HEK293 (cell line): ENCODE data around the gene RBFOX2.

ENCODE experiments used
- CTCF ChIA-PET: fragments of 350-600 bp; formaldehyde crosslinking; extraction: SDS; loops from one replicate; lab custom pipeline; 2021; ENCODE audit warnings: antibody characterized with exemption; lab: Yijun Ruan, JAX
- POLR2A ChIA-PET: fragments of 300-600 bp; formaldehyde crosslinking; extraction: SDS; loops from one replicate; lab custom pipeline; 2020; ENCODE audit warnings: antibody characterized with exemption, inconsistent platforms; lab: Yijun Ruan, JAX
- H3K27ac ChIP-seq: fragments of 200-500 bp; sonication (Bioruptor generic); 2 replicates; pipeline ENCODE4 v1.5.1; 2014; ENCODE audit warnings: low read depth, low read length, control low read depth, inconsistent platforms; ENCODE audit errors: extremely low read depth
- H3K36me3 ChIP-seq, 2 experiments: fragments of 200-500 bp in 1 of 2; sonication (Bioruptor generic) in 1 of 2; 1 replicate in 1 of 2; 2 replicates in 1 of 2; pipeline ENCODE4 v1.5.1; 2014 to 2017; ENCODE audit warnings: inconsistent platforms in 2 of 2, low read length in 2 of 2; ENCODE audit not compliant: control insufficient read depth in 2 of 2, insufficient read depth in 1 of 2
- H3K4me1 ChIP-seq: fragments of 200-500 bp; sonication (Bioruptor generic); 2 replicates; pipeline ENCODE4 v1.5.1; 2014; ENCODE audit warnings: mild to moderate bottlenecking, low read length, inconsistent platforms; ENCODE audit not compliant: control insufficient read depth, insufficient read depth
- H3K4me3 ChIP-seq: 2 replicates; pipeline ENCODE4 v1.5.1; 2011; ENCODE audit warnings: low read depth, mild to moderate bottlenecking, control low read depth, low read length, moderate library complexity
- H3K9me3 ChIP-seq: fragments of 200-500 bp; sonication (Bioruptor generic); 2 replicates; pipeline ENCODE4 v1.5.1; 2014; ENCODE audit warnings: low read depth, low read length, inconsistent platforms; ENCODE audit not compliant: control insufficient read depth, insufficient read depth
- GLI2 ChIP-seq: fragments of 450-650 bp; formaldehyde crosslinking; IDR thresholded peaks from 2 replicates; pipeline ENCODE4; 2017; ENCODE audit warnings: missing biosample characterization, missing genetic modification characterization, low read depth, borderline replicate concordance
- KLF7 ChIP-seq: fragments of 450-650 bp; formaldehyde crosslinking; IDR thresholded peaks from 2 replicates; pipeline ENCODE4 v1.5.1; 2016; ENCODE audit warnings: missing biosample characterization, missing genetic modification characterization, borderline replicate concordance
- KLF8 ChIP-seq: fragments of 450-650 bp; formaldehyde crosslinking; IDR thresholded peaks from 2 replicates; pipeline ENCODE4 v1.5.1; 2016; ENCODE audit warnings: missing biosample characterization, missing genetic modification characterization
- MYNN ChIP-seq: fragments of 450-650 bp; formaldehyde crosslinking; IDR thresholded peaks from 2 replicates; pipeline ENCODE4 v1.5.1; 2016; ENCODE audit warnings: missing biosample characterization, missing genetic modification characterization, borderline replicate concordance
- PRDM1 ChIP-seq: fragments of 450-650 bp; formaldehyde crosslinking; IDR thresholded peaks from 2 replicates; pipeline ENCODE4; 2016; ENCODE audit warnings: missing biosample characterization, missing genetic modification characterization
- ZBTB17 ChIP-seq: fragments of 450-650 bp; formaldehyde crosslinking; IDR thresholded peaks from 2 replicates; pipeline ENCODE4 v1.5.1; 2016; ENCODE audit warnings: missing biosample characterization, missing genetic modification characterization
- ZBTB49 ChIP-seq: fragments of 450-650 bp; formaldehyde crosslinking; IDR thresholded peaks from 2 replicates; pipeline ENCODE4 v1.5.1; 2016; ENCODE audit warnings: missing biosample characterization, missing genetic modification characterization, low read depth
- ZNF174 ChIP-seq: fragments of 450-650 bp; formaldehyde crosslinking; IDR thresholded peaks from 2 replicates; pipeline ENCODE4 v1.5.0; 2017; ENCODE audit warnings: missing biosample characterization, mild to moderate bottlenecking, missing genetic modification characterization
- ZNF175 ChIP-seq: fragments of 450-650 bp; formaldehyde crosslinking; IDR thresholded peaks from 2 replicates; pipeline ENCODE4 v1.5.1; 2016; ENCODE audit warnings: missing biosample characterization, missing genetic modification characterization
- ZNF248 ChIP-seq: fragments of 450-650 bp; formaldehyde crosslinking; IDR thresholded peaks from 2 replicates; pipeline ENCODE4 v1.5.1; 2017; ENCODE audit warnings: missing biosample characterization, missing genetic modification characterization
- ZNF274 ChIP-seq, 2 experiments: fragments of 200-500 bp in 1 of 2; fragments of 450-650 bp in 1 of 2; sonication (Bioruptor generic) in 1 of 2; formaldehyde crosslinking in 1 of 2; IDR thresholded peaks; 2 replicates each; pipeline versions ENCODE4 v1.5.1 to v1.6.1; 2014 to 2016; ENCODE audit warnings: borderline replicate concordance in 1 of 2, inconsistent platforms in 1 of 2, low read length in 1 of 2, missing biosample characterization in 1 of 2, missing genetic modification characterization in 1 of 2
- ZNF549 ChIP-seq: fragments of 450-650 bp; IDR thresholded peaks from 2 replicates; pipeline ENCODE4 v1.5.1; 2018; ENCODE audit warnings: missing biosample characterization, missing genetic modification characterization, mild to moderate bottlenecking, inconsistent platforms, moderate library complexity
- ZNF626 ChIP-seq: fragments of 450-650 bp; sonication (Bioruptor Pico); formaldehyde crosslinking; IDR thresholded peaks from 2 replicates; pipeline ENCODE4 v1.5.1; 2018; ENCODE audit warnings: missing biosample characterization, missing genetic modification characterization, inconsistent platforms
- ZNF707 ChIP-seq: fragments of 450-650 bp; formaldehyde crosslinking; IDR thresholded peaks from 2 replicates; pipeline ENCODE4 v1.5.1; 2016; ENCODE audit warnings: missing biosample characterization, missing genetic modification characterization
- ZSCAN5A ChIP-seq: fragments of 450-650 bp; formaldehyde crosslinking; IDR thresholded peaks from 2 replicates; pipeline ENCODE4 v1.5.1; 2016; ENCODE audit warnings: missing biosample characterization, missing genetic modification characterization
- ZXDB ChIP-seq: fragments of 450-650 bp; formaldehyde crosslinking; IDR thresholded peaks from 2 replicates; pipeline ENCODE4 v1.5.1; 2016; ENCODE audit warnings: missing biosample characterization, missing genetic modification characterization
- TF ChIP-seq, protein P1 (sequence below): fragments of 450-650 bp; formaldehyde crosslinking; IDR thresholded peaks from 2 replicates; pipeline ENCODE4 v1.5.1; 2016; ENCODE audit warnings: missing biosample characterization, missing genetic modification characterization
- TF ChIP-seq, protein P2 (sequence below): fragments of 450-650 bp; formaldehyde crosslinking; IDR thresholded peaks from 2 replicates; pipeline ENCODE4 v1.5.1; 2016; ENCODE audit warnings: missing biosample characterization, missing genetic modification characterization
- TF ChIP-seq, protein P3 (sequence below): fragments of 450-650 bp; formaldehyde crosslinking; IDR thresholded peaks from 2 replicates; pipeline ENCODE4 v1.5.1; 2016; ENCODE audit warnings: missing biosample characterization, missing genetic modification characterization, borderline replicate concordance
- TF ChIP-seq, protein P4 (sequence below): fragments of 450-650 bp; formaldehyde crosslinking; IDR thresholded peaks from 2 replicates; pipeline ENCODE4 v1.5.1; 2016; ENCODE audit warnings: missing biosample characterization, missing genetic modification characterization

The RBFOX2 gene

GRCh38 chr22:35766654-35767580 lies 261.7 kb downstream of the RBFOX2 start:
- ChIA-PET POLR2A (no interaction called here), CTCF (interaction anchor here (0.6 to 1.6 kb wide), 4 partner anchors 12 to 893 kb away, joined by 3 to 7 read pairs (median 3); no protein-coding TSS in a partner anchor)
- H3K36me3 ChIP-seq: peaks cover 0 to 3% of the 10 kb centered on the region in 2 experiments; a peak in 1 of 3 replicates
- H3K4me1 ChIP-seq: peaks cover 10% of the 10 kb centered on the region
- H3K4me3 ChIP-seq: no peak overlapping the region
- H3K27ac ChIP-seq: no peak overlapping the region
- no peak for TF ChIP-seq ZNF248 (tag by site-specific recombination)
- 0 out of 2 replicates have a peak, but pooled peaks have one; percentile 36 for TF ChIP-seq ZBTB17 (tag by site-specific recombination)
- peak; percentile 94 for TF ChIP-seq PRDM1 (tag by site-specific recombination)
- no peaks in the 10 kb centered on the region for H3K9me3 ChIP-seq

GRCh38 chr22:35761037-35761436 lies 267.6 kb downstream of the RBFOX2 start:
- no peak for TF ChIP-seq GLI2 (tag by site-specific recombination)
- TF ChIP-seq ZSCAN5A (tag by site-specific recombination): no peak
- TF ChIP-seq ZNF174 (tag by site-specific recombination): no peak
- no peak for TF ChIP-seq MYNN (tag by site-specific recombination)
- TF ChIP-seq ZBTB49: no peak
- TF ChIP-seq ZNF707 (tag by site-specific recombination): no peak
- TF ChIP-seq, protein P1, sequence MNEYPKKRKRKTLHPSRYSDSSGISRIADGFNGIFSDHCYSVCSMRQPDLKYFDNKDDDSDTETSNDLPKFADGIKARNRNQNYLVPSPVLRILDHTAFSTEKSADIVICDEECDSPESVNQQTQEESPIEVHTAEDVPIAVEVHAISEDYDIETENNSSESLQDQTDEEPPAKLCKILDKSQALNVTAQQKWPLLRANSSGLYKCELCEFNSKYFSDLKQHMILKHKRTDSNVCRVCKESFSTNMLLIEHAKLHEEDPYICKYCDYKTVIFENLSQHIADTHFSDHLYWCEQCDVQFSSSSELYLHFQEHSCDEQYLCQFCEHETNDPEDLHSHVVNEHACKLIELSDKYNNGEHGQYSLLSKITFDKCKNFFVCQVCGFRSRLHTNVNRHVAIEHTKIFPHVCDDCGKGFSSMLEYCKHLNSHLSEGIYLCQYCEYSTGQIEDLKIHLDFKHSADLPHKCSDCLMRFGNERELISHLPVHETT: no peak
- no peak for TF ChIP-seq ZXDB
- TF ChIP-seq ZNF274 (IDR thresholded peaks at IDR 0.05; ENCODE audit: low read length): no peak
- no peak for TF ChIP-seq ZNF274 (tag by site-specific recombination; IDR thresholded peaks at IDR 0.05; ENCODE audit: borderline replicate concordance)
- TF ChIP-seq, protein P2, sequence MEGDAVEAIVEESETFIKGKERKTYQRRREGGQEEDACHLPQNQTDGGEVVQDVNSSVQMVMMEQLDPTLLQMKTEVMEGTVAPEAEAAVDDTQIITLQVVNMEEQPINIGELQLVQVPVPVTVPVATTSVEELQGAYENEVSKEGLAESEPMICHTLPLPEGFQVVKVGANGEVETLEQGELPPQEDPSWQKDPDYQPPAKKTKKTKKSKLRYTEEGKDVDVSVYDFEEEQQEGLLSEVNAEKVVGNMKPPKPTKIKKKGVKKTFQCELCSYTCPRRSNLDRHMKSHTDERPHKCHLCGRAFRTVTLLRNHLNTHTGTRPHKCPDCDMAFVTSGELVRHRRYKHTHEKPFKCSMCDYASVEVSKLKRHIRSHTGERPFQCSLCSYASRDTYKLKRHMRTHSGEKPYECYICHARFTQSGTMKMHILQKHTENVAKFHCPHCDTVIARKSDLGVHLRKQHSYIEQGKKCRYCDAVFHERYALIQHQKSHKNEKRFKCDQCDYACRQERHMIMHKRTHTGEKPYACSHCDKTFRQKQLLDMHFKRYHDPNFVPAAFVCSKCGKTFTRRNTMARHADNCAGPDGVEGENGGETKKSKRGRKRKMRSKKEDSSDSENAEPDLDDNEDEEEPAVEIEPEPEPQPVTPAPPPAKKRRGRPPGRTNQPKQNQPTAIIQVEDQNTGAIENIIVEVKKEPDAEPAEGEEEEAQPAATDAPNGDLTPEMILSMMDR (tag by site-specific recombination): no peak
- no peak for TF ChIP-seq KLF7 (tag by site-specific recombination)
- TF ChIP-seq, protein P3, sequence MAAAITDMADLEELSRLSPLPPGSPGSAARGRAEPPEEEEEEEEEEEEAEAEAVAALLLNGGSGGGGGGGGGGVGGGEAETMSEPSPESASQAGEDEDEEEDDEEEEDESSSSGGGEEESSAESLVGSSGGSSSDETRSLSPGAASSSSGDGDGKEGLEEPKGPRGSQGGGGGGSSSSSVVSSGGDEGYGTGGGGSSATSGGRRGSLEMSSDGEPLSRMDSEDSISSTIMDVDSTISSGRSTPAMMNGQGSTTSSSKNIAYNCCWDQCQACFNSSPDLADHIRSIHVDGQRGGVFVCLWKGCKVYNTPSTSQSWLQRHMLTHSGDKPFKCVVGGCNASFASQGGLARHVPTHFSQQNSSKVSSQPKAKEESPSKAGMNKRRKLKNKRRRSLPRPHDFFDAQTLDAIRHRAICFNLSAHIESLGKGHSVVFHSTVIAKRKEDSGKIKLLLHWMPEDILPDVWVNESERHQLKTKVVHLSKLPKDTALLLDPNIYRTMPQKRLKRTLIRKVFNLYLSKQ (tag by site-specific recombination): no peak
- TF ChIP-seq, protein P4, sequence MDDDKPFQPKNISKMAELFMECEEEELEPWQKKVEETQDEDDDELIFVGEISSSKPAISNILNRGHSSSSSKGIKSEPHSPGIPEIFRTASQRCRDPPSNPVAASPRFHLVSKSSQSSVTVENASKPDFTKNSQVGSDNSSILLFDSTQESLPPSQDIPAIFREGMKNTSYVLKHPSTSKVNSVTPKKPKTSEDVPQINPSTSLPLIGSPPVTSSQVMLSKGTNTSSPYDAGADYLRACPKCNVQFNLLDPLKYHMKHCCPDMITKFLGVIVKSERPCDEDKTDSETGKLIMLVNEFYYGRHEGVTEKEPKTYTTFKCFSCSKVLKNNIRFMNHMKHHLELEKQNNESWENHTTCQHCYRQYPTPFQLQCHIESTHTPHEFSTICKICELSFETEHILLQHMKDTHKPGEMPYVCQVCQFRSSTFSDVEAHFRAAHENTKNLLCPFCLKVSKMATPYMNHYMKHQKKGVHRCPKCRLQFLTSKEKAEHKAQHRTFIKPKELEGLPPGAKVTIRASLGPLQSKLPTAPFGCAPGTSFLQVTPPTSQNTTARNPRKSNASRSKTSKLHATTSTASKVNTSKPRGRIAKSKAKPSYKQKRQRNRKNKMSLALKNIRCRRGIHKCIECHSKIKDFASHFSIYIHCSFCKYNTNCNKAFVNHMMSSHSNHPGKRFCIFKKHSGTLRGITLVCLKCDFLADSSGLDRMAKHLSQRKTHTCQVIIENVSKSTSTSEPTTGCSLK (tag by site-specific recombination): no peak
- no peak for TF ChIP-seq ZNF626 (tag by site-specific recombination)
- no peak for TF ChIP-seq ZNF175
- TF ChIP-seq KLF8 (tag by site-specific recombination): no peak
- no peak for TF ChIP-seq ZNF549
- Histone ChIP-seq H3K27ac (no peak overlapping the region), H3K36me3 (peaks cover 8 to 34% of the 10 kb centered on the region in 2 experiments), H3K9me3 (no peaks in the 10 kb centered on the region), H3K4me3 (no peak overlapping the region), H3K4me1 (peaks cover 5% of the 10 kb centered on the region)
- POLR2A ChIA-PET: interaction anchor here (0.7 kb wide), 1 partner anchor 8 kb away, joined by 3 read pairs; no protein-coding TSS in a partner anchor
- CTCF ChIA-PET: interaction anchor here (0.8 to 1.2 kb wide), 3 partner anchors 129 to 191 kb away, joined by 3 to 4 read pairs (median 4); no protein-coding TSS in a partner anchor
